GM18502 (cell line): ENCODE results near the gene KLHL8.
A peak's percentile ranks its signal among the peaks of the same experiment; 100 is the strongest.

Source experiments
- ATAC-seq: cut with Tn5 transposase; IDR thresholded peaks from one replicate; pipeline ENCODE4 v1.9.1; 2021; ENCODE audit warnings: mild to moderate bottlenecking; ENCODE audit not compliant: unreplicated experiment, poor library complexity

KLHL8 gene

GRCh38 chr4:87128006-87128705 is 92.3 kb downstream of the KLHL8 start:
- ATAC-seq = no peak

- no peak for ATAC-seq
These were observed 94.4 kb downstream of the KLHL8 start for GRCh38 chr4:87126056-87126455.

GRCh38 chr4:87122252-87122651 is 98.2 kb downstream of the KLHL8 start:
- ATAC-seq = no peak

GRCh38 chr4:87121341-87122065 is 98.9 kb downstream of the KLHL8 start:
- ATAC-seq = no peak

- no peak for ATAC-seq
These were observed 99.8 kb downstream of the KLHL8 start for GRCh38 chr4:87120411-87121162.

GRCh38 chr4:87120010-87120409 is 100.4 kb downstream of the KLHL8 start:
- peak; percentile 41 for ATAC-seq

GRCh38 chr4:87118826-87119225 is 101.6 kb downstream of the KLHL8 start:
- ATAC-seq = no peak

- no peak for ATAC-seq
These were observed 102.0 kb downstream of the KLHL8 start for GRCh38 chr4:87118421-87118820.

GRCh38 chr4:87117732-87118075 is 102.7 kb downstream of the KLHL8 start:
- no peak for ATAC-seq

GRCh38 chr4:87117051-87117731 is 103.2 kb downstream of the KLHL8 start:
- no peak for ATAC-seq

- no peak for ATAC-seq
These were observed 104.2 kb downstream of the KLHL8 start for GRCh38 chr4:87116231-87116630.

GRCh38 chr4:87114245-87115062 is 106.0 kb downstream of the KLHL8 start:
- ATAC-seq = no peak

GRCh38 chr4:87112063-87112462 is 108.4 kb downstream of the KLHL8 start:
- no peak for ATAC-seq
